Prostate gland (tissue), 2 donors: ENCODE results near the gene PILRB.

Experiments
- POLR2A ChIP-seq: fragments of 450-650 bp; IDR thresholded peaks from one replicate; pipeline ENCODE4 v1.6.1; 2016; ENCODE audit warnings: antibody characterized with exemption, mild to moderate bottlenecking
- POLR2AphosphoS5 ChIP-seq: sonication (generic); formaldehyde crosslinking; IDR thresholded peaks from one replicate; pipeline ENCODE4 v1.6.1; 2017; ENCODE audit warnings: antibody characterized with exemption
- TF ChIP-seq, protein P1 (sequence below), 4 experiments: fragments of 200-600 bp in 2 of 4; fragments of 450-650 bp in 2 of 4; sonication (generic) in 2 of 4; IDR thresholded peaks; 1 replicate in 3 of 4; 2 replicates in 1 of 4; pipeline ENCODE4 v1.5.1; 2016 to 2019; ENCODE audit warnings: antibody characterized with exemption in 4 of 4, mild to moderate bottlenecking in 2 of 4, moderate library complexity in 2 of 4

DNA sequence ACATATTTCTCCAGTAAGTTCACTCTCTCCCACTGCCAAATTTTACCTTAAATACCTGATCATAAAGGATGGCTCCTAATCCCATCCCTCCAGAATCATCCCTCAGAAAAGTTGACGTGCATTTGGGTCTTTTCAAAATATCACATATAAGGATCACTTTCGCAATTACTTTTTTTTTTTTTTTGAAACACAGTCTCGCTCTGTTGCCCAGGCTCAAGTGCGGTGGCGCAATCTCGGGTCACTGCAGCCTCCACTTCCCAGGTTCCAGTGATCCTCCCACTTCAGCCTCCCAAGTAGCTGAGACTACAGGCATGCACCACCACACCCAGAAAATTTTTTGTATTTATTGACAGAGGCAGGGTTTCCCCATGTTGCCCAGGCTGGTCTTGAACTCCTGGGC is 53.2 kb downstream of the PILRB start:
- TF ChIP-seq, protein P1, sequence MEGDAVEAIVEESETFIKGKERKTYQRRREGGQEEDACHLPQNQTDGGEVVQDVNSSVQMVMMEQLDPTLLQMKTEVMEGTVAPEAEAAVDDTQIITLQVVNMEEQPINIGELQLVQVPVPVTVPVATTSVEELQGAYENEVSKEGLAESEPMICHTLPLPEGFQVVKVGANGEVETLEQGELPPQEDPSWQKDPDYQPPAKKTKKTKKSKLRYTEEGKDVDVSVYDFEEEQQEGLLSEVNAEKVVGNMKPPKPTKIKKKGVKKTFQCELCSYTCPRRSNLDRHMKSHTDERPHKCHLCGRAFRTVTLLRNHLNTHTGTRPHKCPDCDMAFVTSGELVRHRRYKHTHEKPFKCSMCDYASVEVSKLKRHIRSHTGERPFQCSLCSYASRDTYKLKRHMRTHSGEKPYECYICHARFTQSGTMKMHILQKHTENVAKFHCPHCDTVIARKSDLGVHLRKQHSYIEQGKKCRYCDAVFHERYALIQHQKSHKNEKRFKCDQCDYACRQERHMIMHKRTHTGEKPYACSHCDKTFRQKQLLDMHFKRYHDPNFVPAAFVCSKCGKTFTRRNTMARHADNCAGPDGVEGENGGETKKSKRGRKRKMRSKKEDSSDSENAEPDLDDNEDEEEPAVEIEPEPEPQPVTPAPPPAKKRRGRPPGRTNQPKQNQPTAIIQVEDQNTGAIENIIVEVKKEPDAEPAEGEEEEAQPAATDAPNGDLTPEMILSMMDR (IDR thresholded peaks at IDR 0.05), result no peak
- TF ChIP-seq POLR2AphosphoS5 (no peak), POLR2A (no peak)
